Activated CD8-positive, alpha-beta memory T cell treated with anti-CD3 and anti-CD28 coated beads for 4 hours (primary cell): ENCODE data around the gene NOX5.

Experiments used
- DNase-seq, 2 donors: peaks; one replicate each; pipeline ENCODE4 v3.0.0-alpha.2; 2020; ENCODE audit warnings: low read depth in 2 of 2

The NOX5 gene

GRCh38 chr15:69081310-69082004 is 67.0 kb downstream of the NOX5 start:
- DNase-seq, result no peak

GRCh38 chr15:69082021-69082502 is 67.6 kb downstream of the NOX5 start:
- no peak for DNase-seq

- DNase-seq, result no peak
These were observed 68.1 kb downstream of the NOX5 start for GRCh38 chr15:69082554-69082953.

GRCh38 chr15:69084404-69085030 is 70.0 kb downstream of the NOX5 start:
- DNase-seq, result no peak

GRCh38 chr15:69085325-69086081 is 71.0 kb downstream of the NOX5 start:
- no peak for DNase-seq

GRCh38 chr15:69086427-69087204 is 72.1 kb downstream of the NOX5 start:
- no peak for DNase-seq

GRCh38 chr15:69087366-69087976 is 73.0 kb downstream of the NOX5 start:
- DNase-seq, result no peak

- no peak for DNase-seq
These were observed 73.9 kb downstream of the NOX5 start for GRCh38 chr15:69088300-69088965.

GRCh38 chr15:69089258-69089657 is 74.8 kb downstream of the NOX5 start:
- no peak for DNase-seq

GRCh38 chr15:69090197-69090948 is 75.9 kb downstream of the NOX5 start:
- DNase-seq, result no peak

GRCh38 chr15:69091654-69092053 is 77.2 kb downstream of the NOX5 start:
- no peak for DNase-seq

GRCh38 chr15:69092159-69092558 is 77.7 kb downstream of the NOX5 start:
- DNase-seq, result no peak

- DNase-seq, result no peak
These were observed 78.6 kb downstream of the NOX5 start for GRCh38 chr15:69093127-69093526.

GRCh38 chr15:69093614-69094013 is 79.1 kb downstream of the NOX5 start:
- DNase-seq, result no peak

GRCh38 chr15:69094124-69094921 is 79.8 kb downstream of the NOX5 start:
- no peak for DNase-seq

- no peak for DNase-seq
These were observed 80.8 kb downstream of the NOX5 start for GRCh38 chr15:69095274-69095673.

GRCh38 chr15:69096196-69096595 is 81.7 kb downstream of the NOX5 start:
- DNase-seq, result no peak

GRCh38 chr15:69096626-69097025 is 82.1 kb downstream of the NOX5 start:
- no peak for DNase-seq

- no peak for DNase-seq
These were observed 84.3 kb downstream of the NOX5 start for GRCh38 chr15:69098771-69099170.
